Neural cell (in vitro differentiated cells): ENCODE results near the gene TSPAN18. TPM values are rescaled to one million over a fixed set of nuclear protein-coding genes. Genes with fewer than 3 reads are reported as not detected.
A peak's percentile ranks its signal among the peaks of the same experiment; 100 is the strongest.

ENCODE experiments used
- H2AFZ ChIP-seq: fragments of 200-600, 300-800 bp; sonication (generic), shearing (Covaris generic); 2 replicates; pipeline ENCODE4 v1.6.0; 2014; ENCODE audit warnings: low read depth, mild to moderate bottlenecking, antibody characterized with exemption, low read length, moderate library complexity
- H3F3A ChIP-seq: fragments of 200-600 bp; shearing (Covaris generic); 2 replicates; pipeline ENCODE4 v1.6.1; 2016; ENCODE audit warnings: mild to moderate bottlenecking, moderate library complexity, mixed read lengths, antibody characterized with exemption, low read length; ENCODE audit not compliant: insufficient read depth, poor library complexity, severe bottlenecking
- H3K27ac ChIP-seq: fragments of 200-600, 300-800 bp; sonication (generic), shearing (Covaris generic); 2 replicates; pipeline ENCODE4 v1.5.1; 2014; ENCODE audit warnings: mild to moderate bottlenecking, low read length, moderate library complexity
- H3K27me3 ChIP-seq: fragments of 300-800, 200-600 bp; sonication (generic), shearing (Covaris generic); 2 replicates; pipeline ENCODE4 v1.6.0; 2014; ENCODE audit warnings: mild to moderate bottlenecking, low read depth, low read length, moderate library complexity; ENCODE audit not compliant: insufficient read depth
- H3K36me3 ChIP-seq: fragments of 300-800, 200-600 bp; sonication (generic), shearing (Covaris generic); 2 replicates; pipeline ENCODE4 v1.5.1; 2014; ENCODE audit warnings: mild to moderate bottlenecking, antibody characterized with exemption, low read length, moderate library complexity; ENCODE audit not compliant: insufficient read depth
- H3K4me2 ChIP-seq: fragments of 300-800, 200-600 bp; sonication (generic), shearing (Covaris generic); 2 replicates; pipeline ENCODE4 v1.6.0; 2014; ENCODE audit warnings: mild to moderate bottlenecking, low read length
- H3K4me3 ChIP-seq: fragments of 300-800, 200-600 bp; sonication (generic), shearing (Covaris generic); 2 replicates; pipeline ENCODE4 v1.5.1; 2014; ENCODE audit warnings: mild to moderate bottlenecking, low read length, moderate library complexity
- H3K79me2 ChIP-seq: fragments of 200-600 bp; shearing (Covaris generic); replicated peaks from 2 replicates; pipeline ENCODE4 v1.6.0; 2014; ENCODE audit warnings: mild to moderate bottlenecking, low read length, moderate library complexity; ENCODE audit not compliant: insufficient read depth
- H3K9ac ChIP-seq: fragments of 300-800, 200-600 bp; sonication (generic), shearing (Covaris generic); 2 replicates; pipeline ENCODE4 v1.6.1; 2016; ENCODE audit warnings: mild to moderate bottlenecking, low read length, mixed read lengths
- H3K9me2 ChIP-seq: fragments of 200-600 bp; shearing (Covaris generic); 2 replicates; pipeline ENCODE4 v1.6.1; 2016; ENCODE audit warnings: mild to moderate bottlenecking, low read length, mixed read lengths; ENCODE audit not compliant: insufficient read depth
- H3K9me3 ChIP-seq: fragments of 200-600, 300-800 bp; sonication (generic), shearing (Covaris generic); 2 replicates; pipeline ENCODE4 v1.6.1; 2016; ENCODE audit warnings: mild to moderate bottlenecking, mixed run types, low read length, moderate library complexity, mixed read lengths
- H4K20me1 ChIP-seq: fragments of 200-600 bp; shearing (Covaris generic); 2 replicates; pipeline ENCODE4 v1.6.1; 2016; ENCODE audit warnings: mild to moderate bottlenecking, mixed run types; ENCODE audit not compliant: insufficient read depth
- CTCF ChIP-seq: fragments of 450-650 bp; IDR thresholded peaks from 2 replicates; pipeline ENCODE4 v1.5.1; 2014; ENCODE audit warnings: antibody characterized with exemption, mild to moderate bottlenecking, moderate library complexity; ENCODE audit not compliant: poor library complexity, severe bottlenecking
- EP300 ChIP-seq: fragments of 450-650 bp; conservative IDR thresholded peaks from 2 replicates; pipeline ENCODE4 v1.6.1; 2014; ENCODE audit warnings: antibody characterized with exemption, mild to moderate bottlenecking, moderate library complexity; ENCODE audit not compliant: poor library complexity, severe bottlenecking
- EZH2 ChIP-seq: fragments of 200-600, 300-800 bp; shearing (Covaris generic), sonication (generic); IDR thresholded peaks from 2 replicates; pipeline ENCODE4 v1.6.1; 2014; ENCODE audit warnings: antibody characterized with exemption, low read length, borderline replicate concordance, mild to moderate bottlenecking; ENCODE audit not compliant: insufficient read depth, poor library complexity, severe bottlenecking
- MXI1 ChIP-seq: fragments of 450-650 bp; conservative IDR thresholded peaks from 2 replicates; pipeline ENCODE4 v1.6.1; 2014; ENCODE audit warnings: antibody characterized with exemption, mild to moderate bottlenecking; ENCODE audit not compliant: poor library complexity, severe bottlenecking
- POLR2AphosphoS5 ChIP-seq: IDR thresholded peaks from 2 replicates; pipeline ENCODE4 v1.6.1; 2012
- RAD21 ChIP-seq: fragments of 450-650 bp; conservative IDR thresholded peaks from 2 replicates; pipeline ENCODE4 v1.6.1; 2014; ENCODE audit warnings: antibody characterized with exemption, mild to moderate bottlenecking, moderate library complexity
- REST ChIP-seq: IDR thresholded peaks from 2 replicates; pipeline ENCODE4 v1.6.1; 2012; ENCODE audit warnings: borderline replicate concordance
- SMC3 ChIP-seq: fragments of 450-650 bp; conservative IDR thresholded peaks from 2 replicates; pipeline ENCODE4 v1.6.1; 2014; ENCODE audit warnings: antibody characterized with exemption, mild to moderate bottlenecking, moderate library complexity; ENCODE audit not compliant: poor library complexity
- TAF1 ChIP-seq: IDR thresholded peaks from 2 replicates; pipeline ENCODE4 v1.6.1; 2012; ENCODE audit warnings: low read depth
- polyA plus RNA-seq: library from polyadenylated mRNA; depleted of rRNA; stranded (reverse); fragments of >200 nt; gene quantifications from 2 replicates; pipeline ENCODE4 v1.2.3, GENCODE V29; 2014

TSPAN18 gene
- polyA plus RNA-seq, 1 donor from 2014 or later: 8.4 TPM

- Histone ChIP-seq H2AFZ (no peak overlapping the region), H3K4me2 (no peak overlapping the region), H3K4me3 (no peak overlapping the region), H4K20me1 (no peaks in the 10 kb centered on the region), H3K9ac (no peak overlapping the region), H3K27ac (no peak overlapping the region), H3K36me3 (no peaks in the 10 kb centered on the region), H3K9me2 (no peaks in the 10 kb centered on the region), H3K79me2 (no peaks in the 10 kb centered on the region), H3F3A (no peaks in the 10 kb centered on the region), H3K9me3 (no peaks in the 10 kb centered on the region), H3K27me3 (no peaks in the 10 kb centered on the region)
- TF ChIP-seq EZH2 (no peak), POLR2AphosphoS5 (no peak), EP300 (no peak), RAD21 (no peak), CTCF (no peak), SMC3 (no peak), MXI1 (no peak), REST (no peak), TAF1 (no peak)
These were observed 166.6 kb downstream of the TSPAN18 start for GRCh38 chr11:44893308-44893822.

- no peaks in the 10 kb centered on the region for H4K20me1 ChIP-seq
- H3K9me3 ChIP-seq: no peaks in the 10 kb centered on the region
- peak; percentile 89 for TF ChIP-seq CTCF
- TF ChIP-seq RAD21: peak; percentile 96
- TF ChIP-seq POLR2AphosphoS5: no peak
- TF ChIP-seq REST: no peak
- peak; percentile 97 for TF ChIP-seq SMC3
- H2AFZ ChIP-seq: no peak overlapping the region
- H3K27me3 ChIP-seq: no peaks in the 10 kb centered on the region
- H3K36me3 ChIP-seq: no peaks in the 10 kb centered on the region
- H3K4me3 ChIP-seq: no peak overlapping the region
- no peaks in the 10 kb centered on the region for H3F3A ChIP-seq
- no peak overlapping the region for H3K27ac ChIP-seq
- H3K79me2 ChIP-seq: no peaks in the 10 kb centered on the region
- H3K4me2 ChIP-seq: no peak overlapping the region
- H3K9me2 ChIP-seq: no peaks in the 10 kb centered on the region
- H3K9ac ChIP-seq: no peak overlapping the region
These were observed 167.3 kb downstream of the TSPAN18 start for GRCh38 chr11:44893846-44894617.
